H54 (cell line): ENCODE measurements around the gene ETV1.

ENCODE experiments used
- DNase-seq: peaks from one replicate; pipeline ENCODE4 v3.0.0; 2011; ENCODE audit warnings: low spot score, mixed read lengths; ENCODE audit not compliant: insufficient read length
- FAIRE-seq: peaks from 3 replicates; lab custom pipeline; 2011; peaks lifted over from hg19 to GRCh38; lab: Jason Lieb, UNC
- POLR2A ChIP-seq: IDR thresholded peaks from 2 replicates; pipeline ENCODE4 v1.6.1; 2011; ENCODE audit warnings: low read depth, mild to moderate bottlenecking, low read length

The ETV1 gene

GRCh38 chr7:13901577-13901976, 87.9 kb downstream of the ETV1 start:
- no peak for TF ChIP-seq POLR2A
- no peak for DNase-seq
- FAIRE-seq = peak; percentile 85

GRCh38 chr7:13898957-13899670, 90.4 kb downstream of the ETV1 start:
- DNase-seq (no peak), FAIRE-seq (peak; percentile 78)
- TF ChIP-seq POLR2A = no peak

GRCh38 chr7:13897819-13898218, 91.6 kb downstream of the ETV1 start:
- no peak for DNase-seq
- FAIRE-seq = peak; percentile 69
- no peak for TF ChIP-seq POLR2A

- no peak for DNase-seq
- TF ChIP-seq POLR2A = no peak
- FAIRE-seq = no peak
Measured at GRCh38 chr7:13894954-13895353, 94.5 kb downstream of the ETV1 start.

- no peak for TF ChIP-seq POLR2A
- peak; percentile 81 for FAIRE-seq
- no peak for DNase-seq
Measured at GRCh38 chr7:13894377-13894776, 95.1 kb downstream of the ETV1 start.

GRCh38 chr7:13890793-13891192, 98.7 kb downstream of the ETV1 start:
- DNase-seq = no peak
- no peak for TF ChIP-seq POLR2A
- FAIRE-seq = no peak

- FAIRE-seq (no peak), DNase-seq (no peak)
- TF ChIP-seq POLR2A = no peak
Measured at GRCh38 chr7:13886356-13886755, 103.1 kb downstream of the ETV1 start.

- DNase-seq = no peak
- no peak for FAIRE-seq
Measured at GRCh38 chr7:13882051-13882450, 107.4 kb downstream of the ETV1 start.

GRCh38 chr7:13880789-13881188, 108.7 kb downstream of the ETV1 start:
- FAIRE-seq (peak; percentile 93), DNase-seq (peak; percentile 33)

More at GRCh38 chr7:13882051-13882450, 107.4 kb downstream of the ETV1 start:
- no peak for TF ChIP-seq POLR2A

GRCh38 chr7:13879994-13880686, 109.3 kb downstream of the ETV1 start:
- FAIRE-seq (peak; percentile 96), DNase-seq (peak; percentile 53)
- no peak for TF ChIP-seq POLR2A

More at GRCh38 chr7:13880789-13881188, 108.7 kb downstream of the ETV1 start:
- no peak for TF ChIP-seq POLR2A

- no peak for DNase-seq
- FAIRE-seq = no peak
- no peak for TF ChIP-seq POLR2A
Measured at GRCh38 chr7:13879143-13879542, 110.3 kb downstream of the ETV1 start.

- no peak for DNase-seq
- no peak for FAIRE-seq
- TF ChIP-seq POLR2A = no peak
Measured at GRCh38 chr7:13878154-13878553, 111.3 kb downstream of the ETV1 start.

- FAIRE-seq (no peak), DNase-seq (no peak)
- no peak for TF ChIP-seq POLR2A
Measured at GRCh38 chr7:13875496-13876074, 113.9 kb downstream of the ETV1 start.

- no peak for TF ChIP-seq POLR2A
- FAIRE-seq (no peak), DNase-seq (no peak)
Measured at GRCh38 chr7:13874783-13875182, 114.7 kb downstream of the ETV1 start.
